ENCODE measurements around the gene USH1C.

USH1C gene

DNA sequence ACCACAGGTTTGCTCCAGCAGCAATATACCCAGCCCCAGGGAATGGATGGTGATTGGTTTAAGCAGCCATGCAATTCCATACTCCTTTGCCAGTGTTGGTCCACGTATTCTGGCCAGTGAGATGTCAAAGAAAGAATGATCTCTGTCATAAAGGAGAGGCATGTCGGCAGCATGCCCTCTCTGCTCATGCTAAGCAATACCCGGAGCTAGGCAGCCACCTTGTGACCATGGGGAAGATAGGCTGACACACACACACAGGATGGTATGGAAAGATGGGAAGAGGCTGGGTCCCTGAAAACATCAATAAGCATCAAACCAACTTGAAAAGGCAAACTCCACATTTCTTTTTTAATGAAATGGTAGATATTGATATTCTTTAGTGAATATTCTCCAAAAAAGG lies 72.7 kb downstream of the USH1C start:
- no peak for DNase-seq (ENCODE audit: low spot score)

DNA sequence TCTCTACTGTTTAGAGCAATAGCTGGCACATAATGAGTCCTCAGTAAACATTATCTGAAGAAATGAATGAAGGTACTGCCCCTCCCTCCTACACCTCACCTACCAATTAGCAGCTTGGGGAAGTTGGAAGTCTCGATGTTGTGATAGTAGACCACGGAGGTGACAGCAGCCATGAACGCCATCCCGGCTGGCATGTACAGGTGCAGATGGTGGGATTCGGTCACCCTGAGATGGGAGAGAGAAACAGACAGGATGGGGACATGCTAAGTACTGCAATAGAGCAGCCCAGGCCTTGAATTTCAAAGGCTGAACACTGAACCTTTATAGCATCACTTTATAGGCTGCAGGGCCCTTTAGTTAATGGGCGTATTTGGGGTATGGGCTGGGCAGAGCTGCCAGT lies 74.2 kb downstream of the USH1C start:
- DNase-seq (ENCODE audit: low spot score) = no peak

DNA sequence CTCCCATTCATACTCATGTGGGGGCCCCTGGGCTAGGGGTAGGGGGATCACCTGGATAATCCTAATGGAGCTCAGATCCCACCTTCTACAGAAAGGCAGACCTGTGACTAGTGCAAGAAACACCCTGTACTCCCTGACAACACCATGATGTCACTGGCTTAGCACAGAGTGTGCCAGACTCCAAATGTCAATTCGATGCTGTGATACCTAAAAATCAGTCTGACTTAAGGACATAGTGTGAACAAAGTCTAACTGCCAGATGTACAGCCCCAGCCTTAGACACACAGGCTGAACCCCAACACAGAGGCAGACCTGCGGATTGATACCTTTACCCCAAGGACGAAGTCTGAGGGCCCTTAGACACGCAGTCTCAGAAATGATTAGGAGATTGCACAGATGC lies 76.1 kb downstream of the USH1C start:
- DNase-seq (ENCODE audit: low spot score) = no peak

DNA sequence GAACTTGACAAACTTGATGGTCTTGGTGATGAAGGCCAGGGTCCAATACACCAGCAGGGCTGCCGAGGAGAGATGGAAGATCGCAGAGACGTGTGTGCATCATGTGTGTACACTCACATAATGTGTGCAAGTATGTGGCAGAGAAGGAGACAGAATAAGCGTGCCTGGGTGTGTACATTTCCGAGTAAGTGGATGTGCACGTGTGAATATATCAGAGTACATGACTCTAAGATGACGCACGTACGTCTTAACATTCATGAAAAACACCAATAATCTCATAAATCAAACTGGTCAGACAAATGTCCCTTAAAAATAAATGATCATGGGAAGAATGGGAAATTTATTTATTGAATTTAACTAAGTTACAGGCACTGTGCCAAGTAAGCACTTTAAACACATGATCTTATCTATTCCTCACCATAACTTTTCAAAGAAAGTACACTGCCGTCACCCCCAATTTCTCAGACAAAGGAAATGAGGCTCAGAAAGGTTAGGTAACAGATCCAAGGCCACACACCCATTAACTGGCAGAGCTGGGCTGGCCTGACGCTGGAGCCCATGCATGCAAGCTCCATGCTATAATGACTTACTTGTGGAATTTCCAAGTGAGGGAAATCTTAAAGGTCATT lies 80.6 kb downstream of the USH1C start:
- DNase-seq (ENCODE audit: low spot score) = no peak

DNA sequence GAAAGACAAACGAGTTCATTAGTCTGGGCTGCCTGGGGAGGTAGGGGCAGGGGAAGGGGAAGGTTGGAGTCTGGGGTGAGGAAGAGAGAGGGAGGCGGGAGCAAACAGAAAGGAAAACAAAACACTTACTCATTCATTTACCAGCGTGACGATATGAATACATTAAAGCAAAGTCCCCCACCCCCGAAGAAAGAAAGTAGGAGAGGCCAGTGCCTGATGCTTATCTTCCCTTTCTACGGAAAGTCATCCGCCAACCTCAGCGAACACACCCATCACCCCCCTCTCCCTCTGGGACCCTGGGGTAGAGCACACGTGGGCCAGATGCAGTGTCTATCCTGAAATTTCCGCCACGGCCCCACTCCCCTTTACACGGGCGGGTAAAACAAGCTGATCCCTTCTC lies 81.3 kb downstream of the USH1C start:
- DNase-seq (ENCODE audit: low spot score) = no peak

DNA sequence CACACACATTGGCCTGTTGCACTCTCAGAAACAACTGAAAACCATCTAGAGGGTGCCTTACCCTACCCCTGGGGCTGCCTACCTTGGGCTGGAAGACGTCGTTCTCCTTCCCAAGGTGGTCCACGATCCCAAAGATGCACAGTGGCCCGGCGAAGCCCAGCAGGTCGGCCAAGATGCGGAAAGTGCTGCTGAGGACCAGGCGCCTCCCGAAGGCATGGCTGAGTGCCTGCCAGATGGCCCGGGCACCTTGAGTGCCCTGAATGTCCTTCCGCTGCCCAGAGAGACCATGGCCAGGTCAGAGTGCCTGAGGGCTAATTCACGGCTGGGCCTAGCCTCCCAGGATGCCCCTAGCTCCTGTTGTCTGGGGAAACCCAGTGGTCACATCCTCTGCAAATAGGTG lies 83.8 kb downstream of the USH1C start:
- DNase-seq (ENCODE audit: low spot score) = no peak

DNA sequence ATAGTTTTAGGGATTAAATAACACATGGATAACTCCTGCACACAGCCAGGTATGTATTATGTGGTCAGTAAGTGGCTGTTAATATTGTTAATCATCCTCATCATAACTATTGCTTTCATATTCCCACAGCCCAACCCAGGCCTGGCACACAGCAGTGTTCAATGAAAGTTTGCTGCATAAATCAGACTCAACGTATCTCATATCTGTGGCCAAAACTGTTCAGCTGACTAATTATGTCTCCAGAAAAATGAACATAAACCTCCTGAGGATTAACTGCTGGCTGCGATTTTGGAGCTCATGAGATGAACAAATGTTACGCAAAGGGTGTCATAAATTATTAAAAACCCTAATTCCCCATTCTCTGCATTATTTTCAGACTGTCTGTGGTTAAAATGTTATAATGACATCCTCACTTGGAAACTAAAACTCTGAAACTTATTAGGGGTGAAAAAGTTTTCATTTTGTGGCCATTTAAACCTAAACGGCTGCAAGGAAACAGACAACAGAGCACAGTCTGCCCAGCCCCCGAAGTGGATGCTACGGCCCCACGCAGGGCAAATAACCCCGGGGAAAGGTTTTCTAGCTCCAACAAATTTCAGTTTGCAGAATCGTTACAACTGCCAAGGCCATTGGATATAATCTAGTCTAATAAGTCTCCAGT lies 84.8 kb downstream of the USH1C start:
- DNase-seq (ENCODE audit: low spot score) = no peak

DNA sequence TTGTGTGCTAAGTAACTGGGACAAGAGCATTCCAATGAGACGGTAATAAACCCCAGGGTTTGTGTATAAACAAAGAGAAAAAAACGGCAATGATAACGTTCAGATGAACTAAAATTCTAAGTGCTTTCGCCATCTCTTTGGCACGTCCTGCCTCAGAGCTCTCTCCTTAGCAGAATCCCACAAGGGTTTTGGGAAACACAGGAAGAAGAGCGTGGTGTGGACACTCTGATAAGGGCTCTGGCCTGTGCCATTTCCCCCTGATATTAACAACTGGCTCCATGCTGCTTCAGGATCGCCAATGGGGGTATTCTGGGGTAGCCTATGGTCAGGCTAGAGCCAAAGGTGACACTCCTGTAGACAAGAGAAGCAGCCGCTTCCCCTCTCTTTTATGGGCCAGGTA lies 85.9 kb downstream of the USH1C start:
- DNase-seq (ENCODE audit: low spot score) = no peak

DNA sequence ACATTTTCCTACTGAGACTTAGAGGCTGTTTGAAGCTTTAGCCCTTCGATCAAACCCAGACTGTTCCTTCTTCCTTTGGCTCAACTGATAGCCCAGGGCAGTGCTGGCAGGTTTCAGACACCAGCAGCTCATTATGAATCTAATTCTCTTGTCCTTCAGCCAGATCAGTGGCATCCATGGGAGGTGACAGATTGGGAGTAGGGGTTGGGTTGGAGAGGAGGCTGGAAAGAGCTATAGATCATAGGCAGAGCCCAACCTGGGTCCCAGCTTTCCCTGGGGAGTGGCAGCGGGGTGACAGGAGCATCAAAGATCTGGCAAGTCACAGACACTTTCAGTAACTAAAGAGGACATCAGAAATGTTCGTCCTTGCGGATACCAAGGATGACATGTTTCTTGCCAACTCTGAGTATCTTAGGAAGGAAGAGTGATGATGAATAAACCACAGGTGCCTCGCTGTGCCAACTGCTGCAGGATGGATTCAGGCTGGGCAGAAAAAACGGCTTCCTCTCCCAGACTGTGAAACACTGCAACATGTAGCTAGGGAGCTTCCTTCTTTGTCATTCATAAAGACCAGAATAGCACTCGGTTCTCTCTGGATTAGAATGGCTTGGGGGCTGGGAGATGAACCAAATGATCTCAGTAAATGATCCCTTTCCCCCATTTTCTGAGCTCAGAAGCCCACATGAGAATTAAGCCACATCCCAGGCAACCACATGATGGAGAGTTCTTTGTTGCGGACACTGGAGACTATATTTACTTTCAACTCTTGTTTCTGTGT lies 86.6 kb downstream of the USH1C start:
- DNase-seq (ENCODE audit: low spot score) = no peak

DNA sequence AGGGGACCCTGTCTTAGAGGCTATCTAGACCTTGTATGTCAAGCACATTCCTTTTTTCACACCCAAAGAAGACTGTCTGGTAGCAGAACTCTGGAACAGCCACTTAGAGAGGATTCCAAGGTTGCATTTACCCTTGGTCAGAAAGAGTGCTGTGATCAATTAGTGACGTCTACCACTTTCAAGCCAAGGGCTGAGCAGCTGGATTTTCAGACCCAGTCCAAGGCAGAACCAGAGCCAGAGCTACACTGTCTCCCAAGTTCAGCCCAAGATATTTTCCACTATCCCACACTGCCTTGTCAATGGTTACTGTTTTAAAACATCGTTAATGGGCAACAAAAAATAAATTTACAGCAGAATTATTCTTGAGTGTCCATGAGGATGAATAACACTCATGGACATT lies 91.5 kb downstream of the USH1C start:
- no peak for DNase-seq (ENCODE audit: low spot score)

DNA sequence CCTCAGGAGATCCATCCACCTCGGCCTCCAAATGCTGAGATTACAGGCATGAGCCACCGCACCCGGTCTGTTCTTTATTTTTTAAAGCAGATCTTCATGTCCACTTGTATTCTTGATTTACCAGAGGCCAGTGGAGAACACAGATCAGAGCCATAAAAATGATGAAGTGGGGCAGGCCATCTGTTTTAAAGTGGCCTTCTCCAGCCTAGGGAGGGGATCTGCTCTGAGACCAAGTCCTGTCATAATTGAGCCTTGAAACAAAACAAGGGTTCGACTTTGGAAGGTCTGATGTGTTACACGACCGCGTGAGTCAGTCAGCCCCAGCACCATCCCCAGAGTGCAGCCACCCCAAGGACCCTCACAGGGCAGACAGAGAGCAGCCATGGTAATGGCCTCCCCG lies 95.1 kb downstream of the USH1C start:
- DNase-seq (ENCODE audit: low spot score) = no peak

DNA sequence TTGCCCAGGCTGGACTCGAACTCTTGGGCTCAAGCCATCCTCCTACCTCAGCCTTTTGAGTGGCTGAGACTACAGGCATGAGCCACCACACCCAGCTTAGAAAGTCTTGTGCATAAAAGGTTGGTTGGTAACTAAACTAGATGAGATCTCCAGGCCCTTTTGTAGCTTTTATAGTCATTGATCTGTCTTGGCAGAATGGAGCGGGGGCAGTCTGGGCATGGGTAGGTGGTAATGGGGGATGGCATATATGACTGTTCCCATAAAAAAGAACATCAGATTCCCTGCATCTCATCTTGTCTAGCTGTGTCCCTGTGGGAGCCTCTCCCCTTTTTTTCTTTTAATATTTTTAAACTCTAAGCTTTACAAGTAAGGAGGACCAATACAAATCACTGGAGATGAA lies 97.7 kb downstream of the USH1C start:
- no peak for DNase-seq (ENCODE audit: low spot score)

DNA sequence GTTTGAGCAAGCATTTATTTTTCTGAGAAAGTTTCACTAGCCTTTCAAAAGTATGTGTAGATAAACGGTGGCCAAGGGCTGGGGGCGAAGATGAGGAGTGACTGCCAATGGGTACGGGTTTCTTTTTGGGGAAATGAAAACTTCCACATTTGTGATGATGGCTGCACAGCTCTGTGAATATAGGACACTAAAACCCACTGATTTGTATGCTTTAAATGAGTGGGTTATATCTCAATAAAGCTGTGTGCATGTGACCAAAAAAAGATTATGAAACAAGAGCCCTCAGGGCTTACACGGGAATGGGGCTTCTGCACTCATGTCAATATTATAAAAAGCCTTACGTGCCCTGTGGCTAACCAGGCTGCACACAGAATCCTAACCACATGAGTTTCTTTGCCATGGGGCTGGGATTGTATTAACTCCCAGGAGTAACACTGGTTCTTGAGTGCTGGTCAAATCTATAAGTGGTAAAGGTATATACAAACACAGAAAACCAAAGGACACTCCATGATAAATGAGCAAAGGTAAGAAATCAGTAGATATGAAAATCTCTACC lies 98.9 kb downstream of the USH1C start:
- no peak for DNase-seq (ENCODE audit: low spot score)

DNA sequence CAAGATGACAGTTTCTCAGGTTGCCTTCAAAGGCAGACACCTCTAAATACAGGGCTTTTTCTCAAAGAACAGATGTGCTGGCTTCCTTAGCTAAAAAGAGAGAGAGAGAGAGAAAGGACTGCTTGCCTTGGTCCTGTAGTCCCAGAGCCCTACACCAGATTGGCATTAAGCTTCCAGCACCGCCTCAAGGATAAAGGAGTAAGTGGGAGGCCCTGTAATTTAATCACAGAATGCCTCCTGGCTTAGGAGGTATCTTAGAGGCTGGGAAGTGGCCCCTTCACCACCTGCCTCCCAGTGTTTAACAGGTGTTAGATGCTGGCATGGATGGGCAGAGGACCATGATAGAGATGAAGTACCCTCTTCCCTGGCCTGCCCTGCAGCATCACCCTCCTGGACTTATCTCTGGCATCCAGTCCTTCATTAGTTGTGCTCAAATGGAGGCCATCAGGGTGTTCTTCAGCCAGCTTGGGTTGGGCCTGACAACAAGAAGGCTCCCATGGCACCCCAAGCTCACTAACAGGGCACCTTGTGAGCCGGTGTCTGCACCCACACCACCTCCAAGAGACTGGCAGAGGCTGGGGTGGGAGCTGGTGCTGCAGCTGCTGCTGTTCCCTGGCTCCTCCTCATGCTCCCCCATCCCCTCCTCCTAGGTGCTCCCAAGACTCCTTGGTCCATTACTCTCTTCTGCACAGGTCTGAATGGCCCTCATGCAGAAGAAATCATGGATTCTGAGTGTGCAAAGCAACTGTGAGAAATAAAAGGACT lies 100.1 kb downstream of the USH1C start:
- DNase-seq (ENCODE audit: low spot score) = no peak
